ENCODE measurements around the gene FOXI1. TPM values are rescaled to one million over a fixed set of nuclear protein-coding genes. Genes with fewer than 3 reads are reported as not detected.

Gene FOXI1
- not detected in 2 replicates for total RNA-seq

DNA sequence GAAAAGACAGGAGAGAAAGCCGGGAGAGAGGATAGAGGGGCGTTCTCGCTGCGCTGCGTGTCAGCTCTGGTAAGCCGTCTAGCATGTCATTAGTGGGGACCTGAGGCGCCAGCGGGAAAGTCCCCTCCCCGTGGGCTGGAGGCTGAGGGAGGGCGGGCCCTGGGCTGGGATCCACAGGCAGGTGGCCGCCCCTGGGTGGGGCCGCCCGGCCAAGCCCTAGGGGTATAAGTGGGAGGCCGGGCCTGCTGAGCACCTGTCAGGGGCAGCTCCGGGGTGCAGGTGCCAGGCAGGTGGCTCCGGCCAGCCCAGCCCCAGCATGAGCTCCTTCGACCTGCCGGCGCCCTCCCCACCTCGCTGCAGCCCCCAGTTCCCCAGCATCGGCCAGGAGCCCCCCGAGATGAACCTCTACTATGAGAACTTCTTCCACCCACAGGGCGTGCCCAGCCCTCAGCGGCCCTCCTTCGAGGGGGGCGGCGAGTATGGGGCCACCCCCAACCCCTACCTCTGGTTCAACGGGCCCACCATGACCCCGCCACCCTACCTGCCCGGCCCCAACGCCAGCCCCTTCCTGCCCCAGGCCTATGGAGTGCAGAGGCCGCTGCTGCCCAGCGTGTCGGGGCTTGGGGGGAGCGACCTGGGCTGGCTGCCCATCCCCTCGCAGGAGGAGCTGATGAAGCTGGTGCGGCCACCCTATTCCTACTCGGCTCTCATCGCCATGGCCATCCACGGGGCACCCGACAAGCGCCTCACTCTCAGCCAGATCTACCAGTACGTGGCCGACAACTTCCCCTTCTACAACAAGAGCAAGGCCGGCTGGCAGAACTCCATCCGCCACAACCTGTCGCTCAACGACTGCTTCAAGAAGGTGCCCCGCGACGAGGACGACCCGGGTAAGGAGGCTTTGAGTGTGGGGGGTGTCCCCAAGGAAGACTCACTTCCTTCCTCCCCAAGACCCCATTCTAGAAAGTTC is at the start of gene FOXI1:
FOXI1 (plus strand) TSS at position 256 of the 970 bp plus-strand sequence; CDS start at position 317, 61 bp downstream.

Other genes starting within 250 kb of the FOXI1 start
- 12.8 and 15.3 TPM in 2 replicates for gene INSYN2B, start 125.4 kb upstream of the FOXI1 start, total RNA-seq
- not detected in 2 replicates for gene C5orf58, start 127.1 kb downstream of the FOXI1 start, total RNA-seq
- not detected in 2 replicates for gene LCP2, start 191.9 kb downstream of the FOXI1 start, total RNA-seq